ENCODE measurements around the gene SLC35E3.

- TF ChIP-seq CTCF (IDR thresholded peaks at IDR 0.05) (no peak), POLR2A (IDR thresholded peaks at IDR 0.05) (no peak)
These were observed 31.1 kb downstream of the SLC35E3 start for GRCh38 chr12:68776976-68777610.
